ENCODE data around the gene KCNJ2. TPM values are rescaled to one million over a fixed set of nuclear protein-coding genes. Genes with fewer than 3 reads are reported as not detected.
A peak's percentile ranks its signal among the peaks of the same experiment; 100 is the strongest.

KCNJ2 gene
- total and polyA plus RNA-seq, 10 of the 15 experiments (the other 5 are each of a cell fraction or from before 2014, with no cell fraction given), result 1.6 to 10.1 (median 3.2) TPM

- TF ChIP-seq SKIL (IDR thresholded peaks at IDR 0.05; ENCODE audit: low read depth, poor library complexity, severe bottlenecking), result peak; percentile 56
These were observed 38.9 kb downstream of the KCNJ2 start (continued) for GRCh38 chr17:70208080-70208794.

GRCh38 chr17:70208825-70209555 is 39.7 kb downstream of the KCNJ2 start:
- Histone ChIP-seq H3K9ac (ENCODE audit: control insufficient read depth, insufficient read depth, low read length) (no peak overlapping the region), H3K79me2 (ENCODE audit: control insufficient read depth, insufficient read depth, low read length) (no peaks in the 10 kb centered on the region), H4K20me1 (ENCODE audit: control insufficient read depth, insufficient read depth) (no peaks in the 10 kb centered on the region), H3K4me3 (no peak overlapping the region), H3K27ac (ENCODE audit: control insufficient read depth, insufficient read depth) (no peak overlapping the region), H3K4me2 (ENCODE audit: control insufficient read depth, insufficient read depth) (no peak overlapping the region), H3K27me3 (replicated peaks in 1 of 2; ENCODE audit: control insufficient read depth in 2 of 2, insufficient read depth in 2 of 2, low read length in 1 of 2) (no peaks in the 10 kb centered on the region), H3K36me3 (ENCODE audit: control insufficient read depth in 2 of 2, insufficient read depth in 2 of 2, low read length in 1 of 2) (no peaks in the 10 kb centered on the region), H3K4me1 (ENCODE audit: control insufficient read depth, insufficient read depth, low read length) (no peaks in the 10 kb centered on the region; the same call in 1 of the 2 replicates), H3K9me3 (replicated peaks; ENCODE audit: control insufficient read depth, insufficient read depth, low read length) (no peaks in the 10 kb centered on the region), H2AFZ (ENCODE audit: control insufficient read depth, low read depth, low read length) (no peak overlapping the region)
- in situ Hi-C loops (cut with MboI) (no loop called here), intact Hi-C loops (cut with micrococcal nuclease; ENCODE audit: unreplicated experiment) (loop anchor here (2.0 to 5.0 kb wide), 4 partner anchors 33 to 198 kb away; partner anchors contain the start of gene KCNJ2)
- 17% methylated on average over 6 of the region's 6 CpGs for WGBS (ENCODE audit: insufficient coverage, insufficient replicate concordance, low lambda C conversion rate, missing lambda C conversion rate)
- ChIA-PET RAD21 (ENCODE audit: unreplicated experiment) (interaction anchor here (0.6 to 4.4 kb wide), 27 partner anchors 10 to 794 kb away, joined by 3 to 60 read pairs (median 4); partner anchors contain the start of gene KCNJ2), POLR2A (interaction anchor here (0.6 to 1.5 kb wide), 11 partner anchors 30 to 218 kb away, joined by 3 to 8 read pairs (median 4); no protein-coding TSS in a partner anchor), SMC1A (ENCODE audit: uncharacterized antibody, unreplicated experiment) (interaction anchor here (0.7 to 4.1 kb wide), 42 partner anchors 8 to 343 kb away, joined by 3 to 83 read pairs (median 6); partner anchors contain the start of gene KCNJ2), CTCF (interaction anchor here (0.8 to 6.6 kb wide), 14 partner anchors 19 to 602 kb away, joined by 3 to 31 read pairs (median 4); partner anchors contain the start of gene KCNJ2)
- peak; percentile 28 for DNase-seq (ENCODE audit: low read depth, low spot score)
- peak; percentile 86 for ATAC-seq
- BruUV-seq (replicated peaks), result no TSS peak
- no peak for FAIRE-seq
- TF ChIP-seq NR2F1 (conservative IDR thresholded peaks at IDR 0.05) (peak; percentile 80; the same call in 1 of the 2 replicates), JUNB (IDR thresholded peaks at IDR 0.05) (peak; percentile 26; the same call in 1 of the 2 replicates), BCL11A (IDR thresholded peaks at IDR 0.05; ENCODE audit: low read depth, low read length) (peak; percentile 56; the same call in 1 of the 2 replicates), TCF7 (IDR thresholded peaks at IDR 0.05; ENCODE audit: borderline replicate concordance) (peak; percentile 97), STAT3 (IDR thresholded peaks at IDR 0.05; ENCODE audit: low read depth, low read length) (no peak), TCF3 (IDR thresholded peaks at IDR 0.05; ENCODE audit: borderline replicate concordance, insufficient read depth, low read depth, low read length) (no peak), E2F4 (IDR thresholded peaks at IDR 0.05; ENCODE audit: low read depth, low read length) (no peak), CTCF (IDR thresholded peaks at IDR 0.05 in 2 of 3, conservative IDR thresholded peaks at IDR 0.05 in 1 of 3; ENCODE audit: control insufficient read depth in 2 of 3, extremely low read depth in 1 of 3, insufficient read depth in 1 of 3, low read depth in 3 of 3, low read length in 3 of 3) (no peak), BACH1 (IDR thresholded peaks at IDR 0.05; ENCODE audit: borderline replicate concordance) (no peak), ATF2 (IDR thresholded peaks at IDR 0.05; ENCODE audit: low read length) (no peak), YBX1 (IDR thresholded peaks at IDR 0.05) (no peak), PAX5 (IDR thresholded peaks at IDR 0.05; ENCODE audit: borderline replicate concordance, low read depth, low read length) (0 out of 2 replicates have a peak, but pooled peaks have one; percentile 13)
